Stromal cell of bone marrow (primary cell): Measurements from ENCODE around the gene SLC22A4.

Experiments used
- DNase-seq: peaks from one replicate; pipeline ENCODE4 v3.0.0-alpha.2; 2012; ENCODE audit warnings: low read depth

Gene SLC22A4

GRCh38 chr5:132275367-132276220 lies 18.6 kb upstream of the SLC22A4 start:
- DNase-seq, result no peak

- no peak for DNase-seq
These were observed 16.9 kb upstream of the SLC22A4 start for GRCh38 chr5:132277256-132277655.

- no peak for DNase-seq
These were observed 16.0 kb upstream of the SLC22A4 start for GRCh38 chr5:132277971-132278853.

- no peak for DNase-seq
These were observed 14.4 kb upstream of the SLC22A4 start for GRCh38 chr5:132279801-132280200.

- DNase-seq, result no peak
These were observed 13.6 kb upstream of the SLC22A4 start for GRCh38 chr5:132280371-132281240.

- no peak for DNase-seq
These were observed 12.2 kb upstream of the SLC22A4 start for GRCh38 chr5:132281856-132282614.

GRCh38 chr5:132283423-132284043 lies 10.7 kb upstream of the SLC22A4 start:
- DNase-seq, result no peak

GRCh38 chr5:132289097-132289496 lies 5.1 kb upstream of the SLC22A4 start:
- no peak for DNase-seq

- no peak for DNase-seq
These were observed 3.2 kb upstream of the SLC22A4 start for GRCh38 chr5:132291026-132291425.

GRCh38 chr5:132293066-132293991 lies 865 bp upstream of the SLC22A4 start:
- DNase-seq, result peak; percentile 64

GRCh38 chr5:132294728-132295504 lies 722 bp downstream of the SLC22A4 start:
- DNase-seq, result peak; percentile 50

- no peak for DNase-seq
These were observed 1.6 kb downstream of the SLC22A4 start for GRCh38 chr5:132295505-132296411.

- no peak for DNase-seq
These were observed 2.3 kb downstream of the SLC22A4 start for GRCh38 chr5:132296412-132297016.

- no peak for DNase-seq
These were observed 3.2 kb downstream of the SLC22A4 start for GRCh38 chr5:132297211-132297940.

GRCh38 chr5:132298298-132299212 lies 4.4 kb downstream of the SLC22A4 start:
- no peak for DNase-seq

- DNase-seq, result no peak
These were observed 5.7 kb downstream of the SLC22A4 start for GRCh38 chr5:132299917-132300316.
